Ovary (tissue), 9 donors: Measurements from ENCODE around the gene ABCA8. TPM values are rescaled to one million over a fixed set of nuclear protein-coding genes. Genes with fewer than 3 reads are reported as not detected.

ENCODE experiments used
- DNase-seq, 5 donors: peaks; one replicate each; pipeline ENCODE4 v3.0.0-alpha.2; 2019 to 2020
- H3K27ac ChIP-seq, 2 donors: fragments of 200-600 bp; one replicate each; pipeline versions ENCODE4 v1.5.1 to v1.8.0; 2019 to 2022
- H3K27me3 ChIP-seq: fragments of 200-600 bp; one replicate; pipeline ENCODE4 v1.8.0; 2022
- H3K36me3 ChIP-seq: fragments of 200-600 bp; sonication (generic); one replicate; pipeline ENCODE4 v1.5.1; 2019
- H3K4me1 ChIP-seq: one replicate; pipeline ENCODE4 v1.8.1; 2013; ENCODE audit warnings: mild to moderate bottlenecking, moderate library complexity; ENCODE audit not compliant: insufficient read depth
- H3K4me3 ChIP-seq: fragments of 200-600 bp; sonication (generic); one replicate; pipeline ENCODE4 v1.5.1; 2017
- H3K9me3 ChIP-seq, 2 donors: fragments of 200-600 bp in 1 of 2; sonication (generic) in 1 of 2; one replicate each; pipeline versions ENCODE4 v1.5.1 to v1.8.1; 2013 to 2019; ENCODE audit warnings: mild to moderate bottlenecking in 1 of 2, moderate library complexity in 1 of 2
- EP300 ChIP-seq: sonication (generic); formaldehyde crosslinking; IDR thresholded peaks from one replicate; pipeline ENCODE4 v1.6.1; 2017; ENCODE audit warnings: antibody characterized with exemption
- POLR2A ChIP-seq: fragments of 450-650 bp; IDR thresholded peaks from one replicate; pipeline ENCODE4 v1.6.1; 2017; ENCODE audit warnings: antibody characterized with exemption, mild to moderate bottlenecking, moderate library complexity
- WGBS, 3 donors: extraction: QIAGEN DNeasy Blood & Tissue Kit in 1 of 3; methylation state at CpG; one replicate each; pipeline versions ENCODE4 v1.1.5 to v1.1.7; 2013 to 2017; 5-methylcytosine and 5-hydroxymethylcytosine counted together
- intact Hi-C, 4 donors: fragments of 100-400 bp; cut with DNase I; formaldehyde crosslinking; loops; one replicate each; pipeline versions ENCODE4 v1.11.0 to v1.15.1; 2022 to 2023
- polyA plus RNA-seq, 2 donors: library from polyadenylated mRNA; stranded (reverse); fragments of 200-250 nt in 1 of 2; fragments of 350-450 nt in 1 of 2; fragmentation: Illumina TruSeq in 1 of 2; extraction: RNeasy Lipid Tissue Mini Kit (QIAGEN cat#74804) in 1 of 2; gene quantifications; one replicate each; pipeline ENCODE4 v1.2.3, GENCODE V29; 2013 to 2014
- total RNA-seq, 7 donors: library from RNA; depleted of rRNA in 2 of 7; stranded (reverse); fragments of >200 nt in 2 of 7; fragmentation: NEBNext Ultra II Directional in 3 of 7; extraction: Animal tissue kit (Norgen Biotek cat#: 25700) in 3 of 7; gene quantifications; one replicate each; pipeline versions ENCODE4 v1.1.0 to v1.2.4, GENCODE V29; 2016 to 2023
- TF ChIP-seq, protein P1 (sequence below), 3 donors: fragments of 450-650 bp in 2 of 3; fragments of 200-600 bp in 1 of 3; IDR thresholded peaks; one replicate each; pipeline versions ENCODE4 v1.5.1 to v1.8.0; 2016 to 2022; ENCODE audit warnings: antibody characterized with exemption in 3 of 3, mild to moderate bottlenecking in 1 of 3
- donor health status: DM: no; HTN: no; CAD: no; lungs with moderate emphysema.
- donor health status: DM: no; HTN: no; CAD: no.
- donor health status: Bipolar disorder and iron deficiency.
- donor health status: DM: yes; HTN: yes; CAD: no.
- donor health status: DM: no; HTN: no; CAD: no.
- donor health status: DM: yes; HTN: yes; CAD: no.

Gene ABCA8
- total and polyA plus RNA-seq, 9 donors: 69.2 to 218 (median 98.5) TPM

DNA sequence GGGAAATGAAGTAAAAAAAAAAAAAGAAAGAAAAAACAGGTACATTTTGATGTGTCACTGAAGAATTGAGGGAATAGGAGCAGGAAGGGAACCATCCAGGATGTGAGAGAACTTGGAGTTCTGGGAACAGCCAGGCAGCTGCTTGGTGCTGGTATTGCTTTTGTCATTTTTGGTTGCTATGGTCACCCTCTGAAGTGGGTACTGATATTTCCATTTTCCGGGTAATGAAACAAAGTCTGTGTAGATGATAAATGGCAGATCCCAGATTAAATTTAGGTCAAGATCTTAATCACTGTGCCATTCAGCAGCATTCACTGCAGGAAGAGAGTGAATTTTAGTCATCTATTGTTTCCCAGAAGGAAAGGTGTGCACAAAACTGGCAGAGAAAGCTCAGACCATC lies 93.6 kb downstream of the ABCA8 start:
- no peaks in the 10 kb centered on the region for H3K27me3 ChIP-seq
- H3K27ac ChIP-seq: no peak overlapping the region
- H3K4me1 ChIP-seq: no peaks in the 10 kb centered on the region
- no peak for DNase-seq
- WGBS, 3 donors: 60 to 71% (median 61%) methylated on average over 1 of the region's 1 CpG
- no peaks in the 10 kb centered on the region for H3K36me3 ChIP-seq
- H3K4me3 ChIP-seq: no peak overlapping the region
- TF ChIP-seq, protein P1, sequence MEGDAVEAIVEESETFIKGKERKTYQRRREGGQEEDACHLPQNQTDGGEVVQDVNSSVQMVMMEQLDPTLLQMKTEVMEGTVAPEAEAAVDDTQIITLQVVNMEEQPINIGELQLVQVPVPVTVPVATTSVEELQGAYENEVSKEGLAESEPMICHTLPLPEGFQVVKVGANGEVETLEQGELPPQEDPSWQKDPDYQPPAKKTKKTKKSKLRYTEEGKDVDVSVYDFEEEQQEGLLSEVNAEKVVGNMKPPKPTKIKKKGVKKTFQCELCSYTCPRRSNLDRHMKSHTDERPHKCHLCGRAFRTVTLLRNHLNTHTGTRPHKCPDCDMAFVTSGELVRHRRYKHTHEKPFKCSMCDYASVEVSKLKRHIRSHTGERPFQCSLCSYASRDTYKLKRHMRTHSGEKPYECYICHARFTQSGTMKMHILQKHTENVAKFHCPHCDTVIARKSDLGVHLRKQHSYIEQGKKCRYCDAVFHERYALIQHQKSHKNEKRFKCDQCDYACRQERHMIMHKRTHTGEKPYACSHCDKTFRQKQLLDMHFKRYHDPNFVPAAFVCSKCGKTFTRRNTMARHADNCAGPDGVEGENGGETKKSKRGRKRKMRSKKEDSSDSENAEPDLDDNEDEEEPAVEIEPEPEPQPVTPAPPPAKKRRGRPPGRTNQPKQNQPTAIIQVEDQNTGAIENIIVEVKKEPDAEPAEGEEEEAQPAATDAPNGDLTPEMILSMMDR (IDR thresholded peaks at IDR 0.05): no peak
- no peak for TF ChIP-seq EP300
- TF ChIP-seq POLR2A: no peak
- no peaks in the 10 kb centered on the region for H3K9me3 ChIP-seq
- intact Hi-C loops: no loop called here

DNA sequence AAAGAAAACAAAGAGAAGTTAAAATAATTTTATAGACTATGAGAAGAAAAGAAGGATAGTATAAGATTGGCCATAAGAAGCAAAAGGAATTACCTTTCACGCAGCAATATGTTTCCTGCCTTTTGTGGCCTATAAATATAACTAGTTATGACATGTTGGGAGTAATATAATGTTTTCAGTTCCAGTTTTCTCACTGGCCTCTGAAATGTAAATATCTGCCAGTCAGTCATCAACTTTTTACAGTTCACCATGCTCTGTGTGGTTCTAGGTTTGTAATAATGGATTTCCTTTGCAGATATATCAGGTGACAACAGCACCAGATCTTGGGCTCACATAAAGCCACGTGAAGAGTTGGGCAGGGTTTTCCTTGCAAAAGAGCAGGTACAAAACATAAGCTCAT lies 94.3 kb downstream of the ABCA8 start:
- TF ChIP-seq POLR2A: no peak
- intact Hi-C loops: no loop called here
- no peaks in the 10 kb centered on the region for H3K4me1 ChIP-seq
- 63 to 72% (median 70%) methylated on average over 2 of the region's 2 CpGs for WGBS, 3 donors
- H3K27me3 ChIP-seq: no peaks in the 10 kb centered on the region
- H3K4me3 ChIP-seq: no peak overlapping the region
- H3K36me3 ChIP-seq: no peaks in the 10 kb centered on the region
- H3K27ac ChIP-seq: no peak overlapping the region
- H3K9me3 ChIP-seq: no peaks in the 10 kb centered on the region
- DNase-seq: no peak

DNA sequence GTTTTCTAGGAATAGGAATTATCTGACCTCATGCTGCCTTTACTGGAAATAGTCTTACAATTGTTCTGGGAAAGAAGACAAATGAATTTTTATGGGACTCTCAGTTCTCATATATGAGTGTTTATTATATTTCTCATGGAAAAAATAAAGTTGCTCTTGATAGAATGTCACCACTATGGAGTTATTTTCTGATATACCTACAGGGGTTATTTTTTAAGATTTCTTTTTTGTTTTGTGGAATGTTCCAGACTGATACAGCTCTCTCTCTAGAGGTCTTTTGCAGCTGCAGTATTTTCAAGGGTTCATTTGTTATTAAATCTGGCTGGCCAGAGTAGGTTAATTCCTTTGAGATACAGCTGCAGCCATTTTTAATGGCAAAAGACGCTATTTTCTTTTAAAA lies 100.7 kb downstream of the ABCA8 start:
- 52 to 56% (median 54%) methylated on average over 1 of the region's 1 CpG for WGBS, 3 donors

DNA sequence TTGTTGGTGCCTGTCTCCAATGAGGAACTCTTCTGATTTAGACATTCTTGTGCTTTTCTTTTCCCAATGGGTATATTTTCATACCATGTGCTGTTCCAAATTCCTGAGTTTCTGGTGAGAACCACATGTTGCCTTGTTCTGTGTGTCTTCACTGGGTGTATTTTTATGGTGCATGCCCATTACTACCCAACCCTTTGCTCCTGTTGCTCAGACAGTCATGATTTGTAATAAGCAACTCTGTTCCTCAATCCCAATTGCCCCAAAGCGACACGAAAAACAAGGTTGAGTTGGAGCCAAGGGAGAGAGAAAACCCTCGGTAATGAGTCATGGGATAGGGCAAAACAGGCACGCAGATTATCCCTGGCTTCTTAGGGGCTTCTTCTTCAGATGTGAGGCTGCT lies 101.8 kb downstream of the ABCA8 start:
- intact Hi-C loops: no loop called here
- Histone ChIP-seq H3K27me3 (no peaks in the 10 kb centered on the region), H3K27ac (no peak overlapping the region), H3K9me3 (no peaks in the 10 kb centered on the region), H3K4me3 (no peak overlapping the region), H3K36me3 (no peaks in the 10 kb centered on the region), H3K4me1 (peaks cover 14% of the 10 kb centered on the region)
- no peak for DNase-seq
- WGBS, 3 donors: 87 to 91% (median 89%) methylated on average over 4 of the region's 4 CpGs
- TF ChIP-seq POLR2A: no peak
- TF ChIP-seq EP300: no peak
- TF ChIP-seq, protein P1 (IDR thresholded peaks at IDR 0.05): no peak

More for the DNA sequence above, 100.7 kb downstream of the ABCA8 start:
- H3K27ac ChIP-seq: no peak overlapping the region
- H3K9me3 ChIP-seq: no peaks in the 10 kb centered on the region
- H3K4me1 ChIP-seq: peaks cover 11% of the 10 kb centered on the region
- no peaks in the 10 kb centered on the region for H3K27me3 ChIP-seq
- no peaks in the 10 kb centered on the region for H3K36me3 ChIP-seq
- intact Hi-C loops: no loop called here
- H3K4me3 ChIP-seq: no peak overlapping the region
- no peak for DNase-seq
- TF ChIP-seq EP300 (no peak), POLR2A (no peak)
- TF ChIP-seq, protein P1 (IDR thresholded peaks at IDR 0.05): no peak

DNA sequence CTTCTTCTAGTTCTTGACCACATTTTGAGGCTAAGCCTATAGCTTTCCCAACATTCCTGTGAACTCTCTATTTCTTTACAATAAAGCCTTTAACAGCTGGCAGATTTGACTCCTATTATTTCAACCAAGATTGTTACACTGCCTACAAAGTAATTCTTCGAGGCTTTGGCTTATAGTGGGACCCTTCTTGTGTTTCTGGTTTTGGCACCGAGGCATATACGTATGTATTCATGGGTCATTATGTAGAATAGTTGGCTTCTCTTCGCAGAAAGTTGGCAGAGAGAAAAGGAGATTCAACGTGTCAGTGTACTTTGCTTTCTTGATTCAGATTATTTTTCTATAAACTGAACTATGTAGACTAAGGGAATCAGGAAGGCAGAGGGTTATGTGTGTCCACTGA lies 102.2 kb downstream of the ABCA8 start:
- H3K27ac ChIP-seq: no peak overlapping the region
- no peaks in the 10 kb centered on the region for H3K36me3 ChIP-seq
- DNase-seq: no peak
- H3K9me3 ChIP-seq: no peaks in the 10 kb centered on the region
- 91% methylated on average over 5 of the region's 5 CpGs for WGBS, 3 donors
- H3K27me3 ChIP-seq: no peaks in the 10 kb centered on the region
- no peak overlapping the region for H3K4me3 ChIP-seq
- TF ChIP-seq, protein P1 (IDR thresholded peaks at IDR 0.05): no peak
- TF ChIP-seq EP300 (no peak), POLR2A (no peak)
- peaks cover 14% of the 10 kb centered on the region for H3K4me1 ChIP-seq
- intact Hi-C loops: no loop called here
